HCT116 (cell line): ENCODE measurements around the gene UXS1. TPM values are rescaled to one million over a fixed set of nuclear protein-coding genes. Genes with fewer than 3 reads are reported as not detected.

Experiments used
- ATAC-seq: fragments of 200-7000 bp; cut with Tn5 transposase; 2 replicates; pipeline ENCODE4 v1.9.1; 2020; ENCODE audit warnings: mild to moderate bottlenecking, moderate library complexity
- BruUV-seq: library from RNA; stranded (reverse); fragments of 400-500 nt; replicated peaks from 2 replicates; lab custom pipeline; 2021; lab: Mats Ljungman, UMichigan
- CTCF ChIA-PET: fragments of 300-600 bp; sonication (Branson Sonifier 250); formaldehyde crosslinking; loops from one replicate; lab custom pipeline; 2021; ENCODE audit warnings: antibody characterized with exemption; lab: Charles Lee
- POLR2A ChIA-PET: fragments of 300-600, 350-600 bp; sonication (Branson Sonifier 250); formaldehyde crosslinking; loops from one replicate; lab custom pipeline; 2021; ENCODE audit warnings: antibody characterized with exemption; lab: Charles Lee
- RAD21 ChIA-PET, 2 experiments: fragments of 300-600 bp; sonication (Branson Sonifier 250); formaldehyde crosslinking; loops; one replicate each; lab custom pipeline; 2023; ENCODE audit warnings: low total read pairs in 2 of 2; ENCODE audit not compliant: uncharacterized antibody in 2 of 2, unreplicated experiment in 2 of 2, low non-redundant PET in 1 of 2; lab: Charles Lee
- DNase-seq: peaks from one replicate; pipeline ENCODE4 v3.0.0-alpha.2; 2010; ENCODE audit warnings: low read depth, low spot score
- H2AFZ ChIP-seq: fragments of 200-600 bp; shearing (Covaris generic), sonication (generic); 2 replicates; pipeline ENCODE4 v1.6.1; 2017; ENCODE audit warnings: low read depth, mixed run types, mixed read lengths, antibody characterized with exemption, low read length; ENCODE audit not compliant: poor library complexity, severe bottlenecking
- H3K27ac ChIP-seq: 2 replicates; pipeline ENCODE4 v1.5.1; 2012; ENCODE audit warnings: low read depth, low read length
- H3K27me3 ChIP-seq: fragments of 200-600 bp; sonication (generic); 2 replicates; pipeline ENCODE4 v1.6.1; 2016; ENCODE audit warnings: mixed run types, low read length, mixed read lengths; ENCODE audit not compliant: insufficient read depth
- H3K36me3 ChIP-seq, 2 experiments: fragments of 200-500 bp in 1 of 2; fragments of 200-600 bp in 1 of 2; sonication (Bioruptor generic) in 1 of 2; sonication (generic) in 1 of 2; 2 replicates each; pipeline versions ENCODE4 v1.5.1 to v1.6.1; 2014 to 2016; ENCODE audit warnings: low read length in 2 of 2, inconsistent platforms in 1 of 2, mixed read lengths in 1 of 2, mixed run types in 1 of 2; ENCODE audit not compliant: insufficient read depth in 2 of 2, control insufficient read depth in 1 of 2
- H3K4me1 ChIP-seq, 2 experiments: fragments of 200-600 bp in 1 of 2; sonication (generic) in 1 of 2; 2 replicates each; pipeline versions ENCODE4 v1.5.1 to v1.6.1; 2012 to 2017; ENCODE audit warnings: low read length in 2 of 2, inconsistent platforms in 1 of 2, mild to moderate bottlenecking in 1 of 2, mixed read lengths in 1 of 2, mixed run types in 1 of 2, moderate library complexity in 1 of 2; ENCODE audit not compliant: insufficient read depth in 2 of 2, control insufficient read depth in 1 of 2
- H3K4me2 ChIP-seq: fragments of 200-600 bp; sonication (generic); 2 replicates; pipeline ENCODE4 v1.6.1; 2017; ENCODE audit warnings: mixed run types, low read length, mixed read lengths
- H3K4me3 ChIP-seq, 2 experiments: fragments of 200-600 bp in 1 of 2; sonication (generic) in 1 of 2; replicated peaks in 1 of 2; 2 replicates each; pipeline ENCODE4 v1.5.1; 2011 to 2016; ENCODE audit warnings: low read length in 2 of 2, control low read depth in 1 of 2, low read depth in 1 of 2, mild to moderate bottlenecking in 1 of 2, mixed read lengths in 1 of 2, mixed run types in 1 of 2
- H3K79me2 ChIP-seq: fragments of 200-600 bp; sonication (generic); 2 replicates; pipeline ENCODE4 v1.6.1; 2017; ENCODE audit warnings: mild to moderate bottlenecking, mixed run types, low read length, moderate library complexity, mixed read lengths; ENCODE audit not compliant: insufficient read depth
- H3K9ac ChIP-seq: fragments of 200-600 bp; sonication (generic); 2 replicates; pipeline ENCODE4 v1.6.1; 2016; ENCODE audit warnings: low read length, mixed read lengths
- H3K9me2 ChIP-seq: fragments of 200-600 bp; sonication (generic), shearing (Covaris generic); 2 replicates; pipeline ENCODE4 v1.6.1; 2017; ENCODE audit warnings: mixed run types, mild to moderate bottlenecking, moderate library complexity; ENCODE audit not compliant: insufficient read depth
- H3K9me3 ChIP-seq, 2 experiments: fragments of 200-500 bp in 1 of 2; fragments of 200-600 bp in 1 of 2; sonication (Bioruptor generic) in 1 of 2; sonication (generic) in 1 of 2; 2 replicates each; pipeline ENCODE4 v1.6.1; 2014 to 2017; ENCODE audit warnings: low read length in 2 of 2, mixed read lengths in 2 of 2, inconsistent platforms in 1 of 2, low read depth in 1 of 2, mild to moderate bottlenecking in 1 of 2, mixed run types in 1 of 2, moderate library complexity in 1 of 2; ENCODE audit not compliant: control insufficient read depth in 1 of 2, insufficient read depth in 1 of 2
- H4K20me1 ChIP-seq: fragments of 200-600 bp; sonication (generic), shearing (Covaris generic); 2 replicates; pipeline ENCODE4 v1.6.1; 2017; ENCODE audit warnings: mixed run types, mild to moderate bottlenecking, moderate library complexity; ENCODE audit not compliant: insufficient read depth
- ATF3 ChIP-seq: IDR thresholded peaks from 2 replicates; pipeline ENCODE4 v1.6.1; 2012
- CBX3 ChIP-seq: IDR thresholded peaks from 2 replicates; pipeline ENCODE4 v1.6.1; 2012; ENCODE audit warnings: low read depth
- CEBPB ChIP-seq: IDR thresholded peaks from 2 replicates; pipeline ENCODE4 v1.6.1; 2012; ENCODE audit warnings: low read depth
- CTCF ChIP-seq, 3 experiments: fragments of 200-600 bp in 1 of 3; sonication (generic) in 1 of 3; IDR thresholded peaks in 2 of 3; conservative IDR thresholded peaks in 1 of 3; 2 replicates each; pipeline ENCODE4 v1.5.1; 2012 to 2017; ENCODE audit warnings: low read depth in 2 of 3, low read length in 2 of 3, antibody characterized with exemption in 1 of 3, borderline replicate concordance in 1 of 3, control low read depth in 1 of 3, mild to moderate bottlenecking in 1 of 3, mixed read lengths in 1 of 3, mixed run types in 1 of 3, moderate library complexity in 1 of 3; ENCODE audit not compliant: insufficient read depth in 1 of 3
- EGR1 ChIP-seq: IDR thresholded peaks from 2 replicates; pipeline ENCODE4 v1.6.1; 2012; ENCODE audit warnings: low read depth
- EZH2 ChIP-seq: fragments of 200-600 bp; sonication (generic); IDR thresholded peaks from 2 replicates; pipeline ENCODE4 v1.6.1; 2017; ENCODE audit warnings: antibody characterized with exemption, mixed run types
- EZH2phosphoT487 ChIP-seq: fragments of 200-600 bp; IDR thresholded peaks from 2 replicates; pipeline ENCODE4 v1.6.1; 2018; ENCODE audit warnings: antibody characterized with exemption, borderline replicate concordance
- FOSL1 ChIP-seq: IDR thresholded peaks from 2 replicates; pipeline ENCODE4 v1.6.1; 2012; ENCODE audit warnings: low read depth
- JUND ChIP-seq: IDR thresholded peaks from 2 replicates; pipeline ENCODE4 v1.6.1; 2012
- POLR2A ChIP-seq: IDR thresholded peaks from 2 replicates; pipeline ENCODE4 v1.7.0; 2011; ENCODE audit warnings: borderline replicate concordance; ENCODE audit not compliant: insufficient read depth, insufficient read length; ENCODE audit errors: extremely low read depth
- RAD21 ChIP-seq: IDR thresholded peaks from 2 replicates; pipeline ENCODE4 v1.6.1; 2012; ENCODE audit warnings: low read depth, mild to moderate bottlenecking
- REST ChIP-seq: IDR thresholded peaks from 2 replicates; pipeline ENCODE4 v1.6.1; 2012; ENCODE audit warnings: low read depth
- SP1 ChIP-seq: IDR thresholded peaks from 2 replicates; pipeline ENCODE4 v1.6.1; 2012; ENCODE audit warnings: low read depth
- TCF7L2 ChIP-seq: IDR thresholded peaks from 2 replicates; pipeline ENCODE4 v1.7.0; 2011; ENCODE audit warnings: borderline replicate concordance, inconsistent platforms; ENCODE audit not compliant: insufficient read depth, insufficient read length; ENCODE audit errors: extremely low read depth
- YY1 ChIP-seq: IDR thresholded peaks from 2 replicates; pipeline ENCODE4 v1.6.1; 2011; ENCODE audit warnings: low read length, low read depth, moderate library complexity, mild to moderate bottlenecking; ENCODE audit not compliant: insufficient replicate concordance; ENCODE audit errors: extremely low read depth
- ZBTB33 ChIP-seq: IDR thresholded peaks from 2 replicates; pipeline ENCODE4 v1.6.1; 2011; ENCODE audit warnings: mild to moderate bottlenecking, low read length, moderate library complexity; ENCODE audit not compliant: insufficient replicate concordance; ENCODE audit errors: extremely low read depth
- intact Hi-C: fragments of 100-400 bp; cut with micrococcal nuclease; formaldehyde crosslinking; loops from 2 replicates; pipeline ENCODE4 v1.10.0; 2022
- total RNA-seq: library from RNA; stranded (reverse); gene quantifications from one replicate; pipeline ENCODE4 v1.2.1, GENCODE V29; 2021; ENCODE audit not compliant: unreplicated experiment

Gene UXS1
- total RNA-seq, 1 experiment from 2014 or later: 45.7 TPM

GRCh38 chr2:106158871-106159270 is 35.2 kb downstream of the UXS1 start:
- BruUV-seq: no TSS peak
- Histone ChIP-seq H3K9me2 (no peaks in the 10 kb centered on the region), H3K4me2 (no peak overlapping the region), H3K27me3 (no peaks in the 10 kb centered on the region), H4K20me1 (no peaks in the 10 kb centered on the region), H3K79me2 (no peaks in the 10 kb centered on the region), H3K9me3 (peaks cover 0 to 7% of the 10 kb centered on the region in 2 experiments; a peak in 1 of 4 replicates), H3K9ac (no peak overlapping the region), H3K4me1 (peaks cover 26 to 30% of the 10 kb centered on the region in 2 experiments), H3K27ac (no peak overlapping the region), H3K36me3 (peaks cover 2 to 25% of the 10 kb centered on the region in 2 experiments; a peak in 3 of 4 replicates), H3K4me3 (no peak overlapping the region), H2AFZ (no peak overlapping the region)
- TF ChIP-seq CTCF (IDR thresholded peaks at IDR 0.05 in 2 of 3, conservative IDR thresholded peaks at IDR 0.05 in 1 of 3; ENCODE audit: borderline replicate concordance in 1 of 3, insufficient read depth in 1 of 3, low read depth in 2 of 3, low read length in 2 of 3): no peak
- TF ChIP-seq EGR1: no peak
- TF ChIP-seq JUND: no peak
- TF ChIP-seq EZH2phosphoT487: no peak
- TF ChIP-seq SP1: no peak
- no peak for TF ChIP-seq CBX3
- no peak for TF ChIP-seq FOSL1
- TF ChIP-seq CEBPB: no peak
- TF ChIP-seq TCF7L2: no peak
- TF ChIP-seq YY1: no peak
- TF ChIP-seq POLR2A: no peak
- TF ChIP-seq ATF3: no peak
- TF ChIP-seq RAD21: no peak
- TF ChIP-seq ZBTB33: no peak
- TF ChIP-seq REST: no peak
- TF ChIP-seq EZH2: no peak
- ChIA-PET POLR2A (no interaction called here), CTCF (no interaction called here), RAD21 (no interaction called here)
- no peak for DNase-seq
- intact Hi-C loops: no loop called here
- no peak for ATAC-seq
